CD4-positive, alpha-beta T cell treated with Interleukin-12 subunit alpha and Interleukin-12 subunit beta, for 1 hour (primary cell): ENCODE data around the gene PREX1.
"Not testable (repeated sequence)": the region's sequence is repeated elsewhere in the genome, so short reads cannot be mapped to it uniquely, and the experiment has no call there.

Experiments used
- DNase-seq: peaks from one replicate; pipeline ENCODE4 v3.0.0-alpha.2; 2020

PREX1 gene

DNA sequence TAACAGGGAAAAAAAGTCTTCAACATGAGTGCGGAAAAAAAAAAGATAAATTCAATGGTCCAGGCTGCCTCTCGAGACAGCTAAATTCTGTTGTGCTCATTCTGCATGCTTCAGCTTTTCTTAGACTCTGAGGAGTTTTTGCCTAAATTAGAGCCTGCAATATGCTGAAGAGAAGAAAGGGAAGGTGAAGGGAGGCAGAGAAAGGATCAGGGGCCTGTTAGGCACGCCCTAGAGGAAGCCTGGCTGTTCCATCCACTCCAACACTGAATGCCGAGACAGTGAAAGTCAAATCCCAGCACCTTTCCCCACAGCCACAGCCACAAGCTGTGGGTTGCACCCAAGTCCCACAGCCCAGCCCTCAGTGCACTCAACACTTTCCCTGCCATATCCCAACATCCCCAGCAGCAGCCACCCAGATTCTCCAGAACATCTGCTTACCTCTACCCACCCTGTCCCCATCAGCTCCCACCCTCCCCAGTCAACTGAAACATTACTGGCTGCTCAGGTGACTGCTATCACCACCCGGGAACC lies 37.3 kb downstream of the PREX1 start:
- DNase-seq, result no peak

DNA sequence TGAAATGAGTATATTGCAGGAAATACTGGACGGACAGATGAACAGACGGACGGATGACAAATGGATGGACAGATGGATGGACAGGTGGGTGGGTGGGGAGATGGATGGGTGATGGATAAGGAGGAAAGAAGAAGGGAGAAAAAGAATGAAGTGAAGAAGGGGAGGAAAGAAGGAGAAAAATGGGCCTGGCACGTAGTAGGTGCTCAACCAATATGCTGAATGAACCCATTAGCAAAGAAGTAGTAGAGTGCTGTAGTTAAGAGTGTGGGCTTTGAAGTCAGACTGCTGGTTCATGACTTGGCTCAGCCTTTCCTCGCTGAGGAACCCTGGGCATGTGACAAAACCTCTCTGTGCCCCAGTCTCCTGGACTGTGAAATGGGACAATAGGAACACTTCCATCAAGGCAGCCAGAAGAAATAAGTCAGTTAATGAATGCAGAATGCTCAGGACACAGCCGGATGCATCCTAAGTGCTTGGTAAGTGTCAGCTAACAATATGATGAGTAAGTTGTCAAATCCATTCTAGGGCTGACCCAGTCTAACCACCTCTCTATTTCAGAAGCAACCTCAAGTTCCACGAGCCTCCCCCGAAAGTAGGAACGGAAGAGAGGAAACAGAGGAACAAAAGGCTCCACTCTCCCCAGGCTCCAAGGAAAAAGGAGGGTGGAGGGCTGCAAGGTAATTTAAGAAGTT lies 37.9 kb downstream of the PREX1 start:
- DNase-seq, result no peak

- no peak for DNase-seq
Measured at GRCh38 chr20:48789185-48789668, 38.6 kb downstream of the PREX1 start.

GRCh38 chr20:48788486-48789072 lies 39.2 kb downstream of the PREX1 start:
- DNase-seq, result no peak

- DNase-seq, result no peak
Measured at GRCh38 chr20:48787861-48788375, 39.9 kb downstream of the PREX1 start.

GRCh38 chr20:48786951-48787705 lies 40.7 kb downstream of the PREX1 start:
- no peak for DNase-seq

DNA sequence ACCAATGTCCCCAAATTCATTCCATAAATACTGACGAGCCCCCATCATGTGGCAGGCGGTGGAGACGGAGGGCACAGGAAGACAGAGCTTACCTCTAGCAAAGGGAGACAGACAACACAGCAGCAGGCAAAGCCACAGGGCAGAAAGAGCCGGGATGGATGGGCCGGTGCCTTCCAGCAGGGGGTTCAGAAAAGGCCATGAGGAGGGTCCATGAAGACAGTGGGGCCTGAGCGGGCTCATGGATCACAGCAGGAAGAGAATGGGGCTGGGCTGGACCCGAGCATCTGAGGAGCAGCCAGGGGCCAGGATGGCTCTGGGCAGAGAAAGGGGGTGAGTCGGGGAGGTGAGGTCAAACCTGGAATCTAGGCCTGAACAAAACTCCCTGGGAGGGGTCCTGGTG lies 42.0 kb downstream of the PREX1 start:
- DNase-seq, result no peak

DNA sequence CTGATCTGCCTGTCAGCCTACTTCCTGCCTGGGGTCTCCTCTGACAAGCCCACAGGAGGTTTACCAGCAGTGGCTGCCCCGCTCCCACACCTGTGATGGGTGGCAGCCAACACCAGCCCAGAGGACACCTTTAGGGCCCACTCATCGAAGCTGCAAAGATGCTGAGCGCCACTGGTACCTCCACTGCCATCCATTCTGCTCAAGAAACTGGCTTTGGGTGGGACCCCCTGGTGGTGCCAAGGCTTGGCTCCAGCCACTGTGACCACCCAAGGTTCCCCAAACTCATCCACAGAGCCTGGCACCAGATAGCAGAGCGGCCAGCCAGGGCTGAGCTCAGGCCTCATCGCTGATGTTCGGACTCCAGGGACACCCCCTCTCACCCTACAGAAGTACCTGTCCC lies 42.5 kb downstream of the PREX1 start:
- no peak for DNase-seq

DNA sequence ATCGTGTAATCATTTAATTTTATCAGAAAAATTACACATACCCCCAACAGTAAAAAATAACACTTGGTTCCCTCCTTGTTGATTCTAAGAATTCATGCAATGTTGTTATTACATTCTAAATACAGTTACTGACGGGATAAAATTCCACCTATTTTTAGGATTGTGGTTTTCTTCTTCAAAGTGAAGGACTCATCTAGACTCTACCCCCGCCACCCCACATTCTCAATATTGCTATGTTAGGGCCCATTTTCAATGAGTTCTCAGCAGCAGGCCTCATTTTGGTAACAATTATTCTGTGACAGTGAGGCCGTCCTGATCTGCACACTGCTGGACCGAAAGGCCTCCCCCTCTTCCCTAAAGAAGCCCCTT lies 43.5 kb downstream of the PREX1 start:
- no peak for DNase-seq

GRCh38 chr20:48783533-48784272 lies 44.1 kb downstream of the PREX1 start:
- DNase-seq, result peak; percentile 60

DNA sequence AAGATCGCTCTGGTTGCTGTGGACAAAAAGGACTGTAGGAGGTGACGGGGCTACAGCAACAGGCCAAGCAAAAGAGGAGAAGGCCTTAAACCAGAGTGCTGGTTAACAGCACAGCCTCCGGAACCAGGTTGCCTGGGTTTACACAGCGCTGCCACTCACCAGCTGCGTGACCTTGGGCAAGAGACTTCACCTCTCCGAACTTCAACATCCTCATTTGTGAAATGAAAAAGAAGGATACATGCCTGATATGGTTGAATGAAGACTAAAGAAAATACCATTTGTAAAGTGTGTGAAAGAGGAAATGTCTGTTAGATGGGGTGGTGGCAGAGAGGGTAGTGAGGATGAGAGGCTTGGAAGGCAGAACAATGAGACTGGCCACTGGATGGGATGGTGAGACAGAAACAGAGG lies 44.9 kb downstream of the PREX1 start:
- no peak for DNase-seq

GRCh38 chr20:48782053-48782452 lies 45.7 kb downstream of the PREX1 start:
- DNase-seq, result no peak

- DNase-seq, result no peak
Measured at GRCh38 chr20:48781634-48782033, 46.2 kb downstream of the PREX1 start.

DNA sequence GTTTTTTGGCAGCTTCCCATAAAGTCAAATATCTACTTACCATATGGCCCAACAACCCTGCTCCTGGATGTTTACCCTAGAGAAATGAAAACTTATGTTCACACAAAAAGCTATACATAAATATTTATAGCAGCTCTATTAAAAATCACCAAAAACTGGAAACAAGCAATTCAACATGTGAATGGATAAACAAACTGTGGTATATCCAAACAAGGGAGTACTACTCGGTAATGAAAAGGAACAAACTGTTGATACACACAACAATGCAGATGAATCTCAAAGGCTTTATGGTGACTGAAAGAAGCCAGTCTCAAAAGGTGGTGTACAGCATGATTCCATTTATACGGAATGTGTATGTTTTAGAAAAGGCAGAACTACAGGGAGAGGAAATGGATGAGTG lies 48.4 kb downstream of the PREX1 start:
- DNase-seq, result no peak

- DNase-seq, result no peak
Measured at GRCh38 chr20:48777821-48778220, 50.0 kb downstream of the PREX1 start.

GRCh38 chr20:48777005-48777404 lies 50.8 kb downstream of the PREX1 start:
- no peak for DNase-seq

GRCh38 chr20:48776306-48776705 lies 51.5 kb downstream of the PREX1 start:
- no peak for DNase-seq

DNA sequence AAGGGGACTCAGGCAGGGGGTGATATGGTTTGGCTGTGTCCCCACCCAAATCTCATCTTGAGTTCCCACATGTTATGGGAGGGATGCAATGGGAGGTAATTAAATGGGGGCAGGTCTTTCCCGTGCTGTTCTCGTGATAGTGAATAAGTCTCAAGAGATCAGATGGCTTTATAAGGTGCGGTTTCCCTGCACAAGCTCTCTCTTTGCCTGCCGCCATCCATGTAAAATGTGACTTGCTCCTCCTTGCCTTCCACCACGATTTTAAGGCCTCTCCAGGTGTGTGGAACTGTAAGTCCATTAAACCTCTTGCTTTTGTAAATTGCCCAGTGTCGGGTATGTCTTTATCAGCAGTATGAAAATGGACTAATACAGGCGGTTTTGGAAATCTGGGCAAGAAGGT lies 52.3 kb downstream of the PREX1 start:
- DNase-seq, result not testable (repeated sequence)

GRCh38 chr20:48774696-48775095 lies 53.1 kb downstream of the PREX1 start:
- DNase-seq, result no peak

DNA sequence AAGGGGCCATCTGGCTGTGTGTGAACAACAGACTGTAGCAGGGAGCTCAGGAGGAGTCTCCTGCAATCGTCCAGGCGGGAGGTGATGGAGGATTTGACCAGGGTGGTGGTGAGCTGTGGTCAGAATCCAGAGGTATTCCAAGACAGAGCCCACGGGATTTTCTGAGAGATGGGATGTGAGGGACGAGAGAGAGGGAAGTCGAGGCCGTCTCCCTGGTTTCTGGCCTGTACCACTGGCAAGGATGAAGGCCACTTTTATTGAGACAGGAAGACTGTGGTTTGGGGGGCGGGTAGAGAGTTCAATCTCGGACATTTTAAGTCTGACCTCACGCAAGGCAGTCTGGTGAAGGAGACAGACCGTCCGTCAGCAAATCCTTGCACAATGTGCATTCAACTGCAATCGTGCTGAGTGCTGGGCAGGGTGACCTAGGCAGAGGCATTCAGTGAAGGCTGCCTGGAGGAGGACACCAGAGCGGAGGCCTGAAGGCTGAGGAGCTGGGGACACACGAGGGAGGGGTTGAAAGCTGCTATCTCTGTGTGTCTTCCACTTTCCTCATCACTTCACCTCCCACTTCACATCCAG lies 53.9 kb downstream of the PREX1 start:
- no peak for DNase-seq

GRCh38 chr20:48772183-48772976 lies 55.4 kb downstream of the PREX1 start:
- DNase-seq, result no peak

- DNase-seq, result no peak
Measured at GRCh38 chr20:48771542-48771941, 56.3 kb downstream of the PREX1 start.
